WTC11 (cell line): Measurements from ENCODE around the gene MR1. TPM values are rescaled to one million over a fixed set of nuclear protein-coding genes. Genes with fewer than 3 reads are reported as not detected.

ENCODE experiments used
- ATAC-seq: fragments of 200-7000 bp; cut with Tn5 transposase; 2 replicates; pipeline ENCODE4 v1.10.0; 2021; ENCODE audit warnings: mild to moderate bottlenecking, moderate library complexity
- CTCF ChIA-PET: fragments of 300-600 bp; sonication (Branson Sonifier 250); formaldehyde crosslinking; loops from one replicate; lab custom pipeline; 2021; ENCODE audit warnings: antibody characterized with exemption; lab: Charles Lee
- POLR2A ChIA-PET: fragments of 350-600 bp; sonication (Branson Sonifier 250); formaldehyde crosslinking; loops from one replicate; lab custom pipeline; 2021; ENCODE audit warnings: antibody characterized with exemption; lab: Charles Lee
- DNase-seq: peaks from one replicate; pipeline ENCODE4 v3.0.0; 2021; ENCODE audit warnings: low spot score
- H3K27ac Mint-ChIP-seq: 2 replicates; pipeline ENCODE4 v1.8.0; 2021; ENCODE audit warnings: mixed read lengths
- H3K27me3 Mint-ChIP-seq: 2 replicates; pipeline ENCODE4 v1.8.0; 2021; ENCODE audit warnings: low read depth, mild to moderate bottlenecking, moderate library complexity, mixed read lengths
- H3K36me3 Mint-ChIP-seq: 2 replicates; pipeline ENCODE4 v1.8.0; 2021; ENCODE audit warnings: mixed read lengths
- H3K4me1 Mint-ChIP-seq: 2 replicates; pipeline ENCODE4 v1.8.0; 2022; ENCODE audit warnings: mixed read lengths
- H3K4me3 Mint-ChIP-seq: 2 replicates; pipeline ENCODE4 v1.8.0; 2021; ENCODE audit warnings: mild to moderate bottlenecking, moderate library complexity, mixed read lengths
- H3K9me3 Mint-ChIP-seq: 2 replicates; pipeline ENCODE4 v1.8.0; 2021; ENCODE audit warnings: mixed read lengths
- ATF6 ChIP-seq: sonication (generic); formaldehyde crosslinking; IDR thresholded peaks from 2 replicates; pipeline ENCODE4 v1.8.1; 2023; ENCODE audit warnings: mild to moderate bottlenecking, missing genetic modification reagents
- CREB1 ChIP-seq: sonication (generic); formaldehyde crosslinking; IDR thresholded peaks from 2 replicates; pipeline ENCODE4 v1.8.0; 2023; ENCODE audit warnings: mild to moderate bottlenecking, missing genetic modification reagents
- ELF4 ChIP-seq: sonication (generic); formaldehyde crosslinking; IDR thresholded peaks from 2 replicates; pipeline ENCODE4 v1.8.1; 2022; ENCODE audit warnings: low read depth, mild to moderate bottlenecking, moderate library complexity, missing genetic modification reagents
- FOXK1 ChIP-seq: sonication (generic); formaldehyde crosslinking; IDR thresholded peaks from 2 replicates; pipeline ENCODE4 v1.8.0; 2022; ENCODE audit warnings: mild to moderate bottlenecking, moderate library complexity, missing genetic modification reagents
- JAZF1 ChIP-seq: fragments of 250-450 bp; sonication (Bioruptor Pico); IDR thresholded peaks from 2 replicates; pipeline ENCODE4 v1.9.0; 2021; ENCODE audit warnings: moderate library complexity, mild to moderate bottlenecking, inconsistent platforms
- JUN ChIP-seq: sonication (generic); formaldehyde crosslinking; IDR thresholded peaks from 2 replicates; pipeline ENCODE4 v1.8.0; 2023; ENCODE audit warnings: mild to moderate bottlenecking, missing genetic modification reagents
- MXD4 ChIP-seq: fragments of 250-450 bp; sonication (Bioruptor Pico); IDR thresholded peaks from 2 replicates; pipeline ENCODE4 v1.8.0; 2021; ENCODE audit warnings: mild to moderate bottlenecking, moderate library complexity, borderline replicate concordance
- NFYB ChIP-seq: sonication (generic); formaldehyde crosslinking; conservative IDR thresholded peaks from 2 replicates; pipeline ENCODE4 v1.8.0; 2022; ENCODE audit warnings: low read depth, missing genetic modification reagents
- NR2C2 ChIP-seq: sonication (generic); formaldehyde crosslinking; IDR thresholded peaks from 2 replicates; pipeline ENCODE4 v1.8.0; 2022; ENCODE audit warnings: mild to moderate bottlenecking, missing genetic modification reagents
- PREB ChIP-seq: sonication (generic); formaldehyde crosslinking; IDR thresholded peaks from 2 replicates; pipeline ENCODE4 v1.8.1; 2022; ENCODE audit warnings: mild to moderate bottlenecking, missing genetic modification reagents, moderate library complexity, borderline replicate concordance
- TEAD4 ChIP-seq: sonication (generic); formaldehyde crosslinking; IDR thresholded peaks from 2 replicates; pipeline ENCODE4 v1.8.0; 2022; ENCODE audit warnings: mild to moderate bottlenecking, missing genetic modification reagents
- TP53 ChIP-seq: sonication (generic); formaldehyde crosslinking; IDR thresholded peaks from 2 replicates; pipeline ENCODE4 v1.8.1; 2023; ENCODE audit warnings: mild to moderate bottlenecking, missing genetic modification reagents
- ZNF281 ChIP-seq: sonication (generic); formaldehyde crosslinking; IDR thresholded peaks from 2 replicates; pipeline ENCODE4 v1.8.0; 2023; ENCODE audit warnings: mild to moderate bottlenecking, missing genetic modification reagents
- ZNF317 ChIP-seq: sonication (generic); formaldehyde crosslinking; IDR thresholded peaks from 2 replicates; pipeline ENCODE4 v1.8.1; 2023; ENCODE audit warnings: low read depth, mild to moderate bottlenecking, moderate library complexity, missing genetic modification reagents, borderline replicate concordance
- total RNA-seq: library from RNA; stranded (reverse); gene quantifications from 3 replicates; pipeline ENCODE4 v1.2.3, GENCODE V29; 2021
- TF ChIP-seq, protein P1 (sequence below): fragments of 250-450 bp; sonication (Bioruptor Pico); IDR thresholded peaks from 2 replicates; pipeline ENCODE4 v1.9.0; 2021; ENCODE audit warnings: mild to moderate bottlenecking
- TF ChIP-seq, protein P2 (sequence below): sonication (generic); formaldehyde crosslinking; IDR thresholded peaks from 2 replicates; pipeline ENCODE4 v1.8.0; 2022; ENCODE audit warnings: mild to moderate bottlenecking, missing genetic modification reagents
- TF ChIP-seq, protein P3 (sequence below): sonication (generic); formaldehyde crosslinking; IDR thresholded peaks from 2 replicates; pipeline ENCODE4 v1.8.1; 2023; ENCODE audit warnings: mild to moderate bottlenecking, missing genetic modification reagents, moderate library complexity
- TF ChIP-seq, protein P4 (sequence below): sonication (generic); formaldehyde crosslinking; IDR thresholded peaks from 2 replicates; pipeline ENCODE4 v1.8.1; 2023; ENCODE audit warnings: mild to moderate bottlenecking, missing genetic modification reagents, moderate library complexity

The MR1 gene
- total RNA-seq, 1 experiment from 2014 or later: 0.28 TPM

- TF ChIP-seq, protein P1, sequence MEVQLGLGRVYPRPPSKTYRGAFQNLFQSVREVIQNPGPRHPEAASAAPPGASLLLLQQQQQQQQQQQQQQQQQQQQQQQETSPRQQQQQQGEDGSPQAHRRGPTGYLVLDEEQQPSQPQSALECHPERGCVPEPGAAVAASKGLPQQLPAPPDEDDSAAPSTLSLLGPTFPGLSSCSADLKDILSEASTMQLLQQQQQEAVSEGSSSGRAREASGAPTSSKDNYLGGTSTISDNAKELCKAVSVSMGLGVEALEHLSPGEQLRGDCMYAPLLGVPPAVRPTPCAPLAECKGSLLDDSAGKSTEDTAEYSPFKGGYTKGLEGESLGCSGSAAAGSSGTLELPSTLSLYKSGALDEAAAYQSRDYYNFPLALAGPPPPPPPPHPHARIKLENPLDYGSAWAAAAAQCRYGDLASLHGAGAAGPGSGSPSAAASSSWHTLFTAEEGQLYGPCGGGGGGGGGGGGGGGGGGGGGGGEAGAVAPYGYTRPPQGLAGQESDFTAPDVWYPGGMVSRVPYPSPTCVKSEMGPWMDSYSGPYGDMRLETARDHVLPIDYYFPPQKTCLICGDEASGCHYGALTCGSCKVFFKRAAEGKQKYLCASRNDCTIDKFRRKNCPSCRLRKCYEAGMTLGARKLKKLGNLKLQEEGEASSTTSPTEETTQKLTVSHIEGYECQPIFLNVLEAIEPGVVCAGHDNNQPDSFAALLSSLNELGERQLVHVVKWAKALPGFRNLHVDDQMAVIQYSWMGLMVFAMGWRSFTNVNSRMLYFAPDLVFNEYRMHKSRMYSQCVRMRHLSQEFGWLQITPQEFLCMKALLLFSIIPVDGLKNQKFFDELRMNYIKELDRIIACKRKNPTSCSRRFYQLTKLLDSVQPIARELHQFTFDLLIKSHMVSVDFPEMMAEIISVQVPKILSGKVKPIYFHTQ (CRISPR knock-in tag): no peak
- no peak; the same call in 1 of the 2 replicates for TF ChIP-seq NFYB (CRISPR knock-in tag)
Observed at GRCh38 chr1:181089676-181090544, 56.1 kb downstream of the MR1 start (continued).

DNA sequence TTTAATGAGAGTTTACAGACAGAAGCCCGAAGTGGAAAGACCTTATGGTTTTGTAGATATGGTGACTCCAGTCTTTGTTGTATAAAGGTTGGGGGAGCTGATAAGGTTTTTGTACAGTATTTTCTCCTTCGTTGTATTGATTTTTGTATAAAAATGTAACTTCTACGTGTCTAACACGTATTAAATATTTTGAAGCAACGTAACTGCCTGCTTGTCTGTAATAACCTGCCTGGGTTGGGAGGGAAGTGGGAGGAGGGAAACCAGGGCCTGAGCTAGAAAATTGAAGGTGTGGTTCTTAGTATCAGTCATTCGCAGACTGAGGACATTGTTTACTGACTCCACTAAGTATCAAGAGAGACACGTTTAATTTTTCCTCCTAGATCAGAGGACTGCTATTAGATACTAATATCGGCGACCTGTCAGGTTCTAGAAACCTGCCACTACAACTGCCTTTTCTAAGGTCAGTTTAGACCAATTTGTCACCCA lies 56.9 kb downstream of the MR1 start:
- POLR2A ChIA-PET: interaction anchor here (0.7 to 1.6 kb wide), 3 partner anchors 14 to 70 kb away, joined by 3 to 8 read pairs (median 6); no protein-coding TSS in a partner anchor
- Mint-ChIP-seq H3K27me3 (peaks cover 38% of the 10 kb centered on the region), H3K9me3 (no peaks in the 10 kb centered on the region), H3K36me3 (0 out of 2 replicates have a peak, but pooled peaks cover 7% of the 10 kb centered on the region), H3K4me1 (peaks cover 47% of the 10 kb centered on the region), H3K4me3 (peak overlapping the region; percentile 94), H3K27ac (no peak overlapping the region)
- TF ChIP-seq JUN (CRISPR knock-in tag): no peak
- no peak for TF ChIP-seq ZNF317 (CRISPR knock-in tag)
- TF ChIP-seq, protein P2, sequence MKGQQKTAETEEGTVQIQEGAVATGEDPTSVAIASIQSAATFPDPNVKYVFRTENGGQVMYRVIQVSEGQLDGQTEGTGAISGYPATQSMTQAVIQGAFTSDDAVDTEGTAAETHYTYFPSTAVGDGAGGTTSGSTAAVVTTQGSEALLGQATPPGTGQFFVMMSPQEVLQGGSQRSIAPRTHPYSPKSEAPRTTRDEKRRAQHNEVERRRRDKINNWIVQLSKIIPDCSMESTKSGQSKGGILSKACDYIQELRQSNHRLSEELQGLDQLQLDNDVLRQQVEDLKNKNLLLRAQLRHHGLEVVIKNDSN (CRISPR knock-in tag): no peak
- no peak for TF ChIP-seq FOXK1 (CRISPR knock-in tag)
- TF ChIP-seq NR2C2 (CRISPR knock-in tag): no peak
- ATAC-seq (no peak), DNase-seq (no peak)
- CTCF ChIA-PET: interaction anchor here (1.0 to 1.8 kb wide), 5 partner anchors 8 to 209 kb away, joined by 4 to 12 read pairs (median 4); no protein-coding TSS in a partner anchor

- Mint-ChIP-seq H3K4me1 (peaks cover 54% of the 10 kb centered on the region), H3K27ac (no peak overlapping the region), H3K36me3 (0 out of 2 replicates have a peak, but pooled peaks cover 7% of the 10 kb centered on the region), H3K9me3 (no peaks in the 10 kb centered on the region), H3K4me3 (peak overlapping the region; percentile 94), H3K27me3 (peaks cover 38% of the 10 kb centered on the region)
- DNase-seq (no peak), ATAC-seq (no peak)
- POLR2A ChIA-PET: interaction anchor here (1.6 kb wide), 1 partner anchor 13 kb away, joined by 8 read pairs; no protein-coding TSS in a partner anchor
- CTCF ChIA-PET: interaction anchor here (1.2 to 1.8 kb wide), 3 partner anchors 8 to 50 kb away, joined by 4 to 12 read pairs (median 6); no protein-coding TSS in a partner anchor
- TF ChIP-seq, protein P3, sequence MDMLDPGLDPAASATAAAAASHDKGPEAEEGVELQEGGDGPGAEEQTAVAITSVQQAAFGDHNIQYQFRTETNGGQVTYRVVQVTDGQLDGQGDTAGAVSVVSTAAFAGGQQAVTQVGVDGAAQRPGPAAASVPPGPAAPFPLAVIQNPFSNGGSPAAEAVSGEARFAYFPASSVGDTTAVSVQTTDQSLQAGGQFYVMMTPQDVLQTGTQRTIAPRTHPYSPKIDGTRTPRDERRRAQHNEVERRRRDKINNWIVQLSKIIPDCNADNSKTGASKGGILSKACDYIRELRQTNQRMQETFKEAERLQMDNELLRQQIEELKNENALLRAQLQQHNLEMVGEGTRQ (CRISPR knock-in tag): no peak
- TF ChIP-seq PREB (CRISPR knock-in tag) (no peak), ATF6 (no peak), MXD4 (no peak), TP53 (no peak), ELF4 (CRISPR knock-in tag) (no peak), CREB1 (CRISPR knock-in tag) (no peak), TEAD4 (no peak), ZNF281 (CRISPR knock-in tag) (no peak), JAZF1 (no peak)
- TF ChIP-seq, protein P4, sequence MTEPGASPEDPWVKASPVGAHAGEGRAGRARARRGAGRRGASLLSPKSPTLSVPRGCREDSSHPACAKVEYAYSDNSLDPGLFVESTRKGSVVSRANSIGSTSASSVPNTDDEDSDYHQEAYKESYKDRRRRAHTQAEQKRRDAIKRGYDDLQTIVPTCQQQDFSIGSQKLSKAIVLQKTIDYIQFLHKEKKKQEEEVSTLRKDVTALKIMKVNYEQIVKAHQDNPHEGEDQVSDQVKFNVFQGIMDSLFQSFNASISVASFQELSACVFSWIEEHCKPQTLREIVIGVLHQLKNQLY (CRISPR knock-in tag): no peak
Observed at GRCh38 chr1:181091309-181092040, 57.7 kb downstream of the MR1 start.
